Duodenal mucosa (tissue), 2 donors: ENCODE data around the gene IL11RA.
A peak's percentile ranks its signal among the peaks of the same experiment; 100 is the strongest.
"Not testable (repeated sequence)": the region's sequence is repeated elsewhere in the genome, so short reads cannot be mapped to it uniquely, and the experiment has no call there.

ENCODE experiments used
- H3K27ac ChIP-seq: one replicate; pipeline ENCODE4 v1.7.0; 2013; ENCODE audit warnings: low read depth, low read length
- H3K27me3 ChIP-seq, 2 donors: one replicate each; pipeline ENCODE4 v1.7.0; 2013; ENCODE audit warnings: low read length in 2 of 2, control low read depth in 1 of 2; ENCODE audit not compliant: insufficient read depth in 2 of 2, control insufficient read depth in 1 of 2
- H3K36me3 ChIP-seq, 2 donors: one replicate each; pipeline ENCODE4 v1.7.0; 2013; ENCODE audit warnings: low read length in 2 of 2, control low read depth in 1 of 2; ENCODE audit not compliant: insufficient read depth in 2 of 2, control insufficient read depth in 1 of 2
- H3K4me1 ChIP-seq, 2 donors: one replicate each; pipeline ENCODE4 v1.7.0; 2013; ENCODE audit warnings: low read length in 2 of 2, control low read depth in 1 of 2; ENCODE audit not compliant: insufficient read depth in 2 of 2, control insufficient read depth in 1 of 2
- H3K4me3 ChIP-seq, 2 donors: one replicate each; pipeline ENCODE4 v1.7.0; 2013; ENCODE audit warnings: low read length in 2 of 2, low read depth in 1 of 2
- H3K9ac ChIP-seq, 2 donors: one replicate each; pipeline ENCODE4 v1.7.0; 2013; ENCODE audit warnings: low read length in 2 of 2, low read depth in 1 of 2
- H3K9me3 ChIP-seq, 2 donors: one replicate each; pipeline ENCODE4 v1.7.0; 2013; ENCODE audit warnings: low read length in 2 of 2, control low read depth in 1 of 2; ENCODE audit not compliant: control insufficient read depth in 1 of 2

Gene IL11RA

GRCh38 chr9:34630402-34631154, 21.4 kb upstream of the IL11RA start:
- Histone ChIP-seq H3K9me3 (no peaks in the 10 kb centered on the region), H3K9ac (no peak overlapping the region), H3K4me3 (peak overlapping the region in 1 of 2 donors; percentile 23), H3K27me3 (peaks cover 36 to 39% of the 10 kb centered on the region in 2 donors), H3K36me3 (peaks cover 4 to 11% of the 10 kb centered on the region in 2 donors), H3K27ac (no peak overlapping the region), H3K4me1 (peaks cover 19 to 21% of the 10 kb centered on the region in 2 donors)

- Histone ChIP-seq H3K27ac (no peak overlapping the region), H3K27me3 (peaks cover 10 to 15% of the 10 kb centered on the region in 2 donors), H3K9ac (no peak overlapping the region), H3K4me1 (peaks cover 30 to 41% of the 10 kb centered on the region in 2 donors), H3K36me3 (peaks cover 4 to 15% of the 10 kb centered on the region in 2 donors), H3K9me3 (no peaks in the 10 kb centered on the region), H3K4me3 (no peak overlapping the region)
Measured at GRCh38 chr9:34633166-34633565, 18.8 kb upstream of the IL11RA start.

- no peak overlapping the region for H3K9ac ChIP-seq
- no peak overlapping the region for H3K27ac ChIP-seq
- peaks cover 4 to 15% of the 10 kb centered on the region in 2 donors for H3K36me3 ChIP-seq
Measured at GRCh38 chr9:34633851-34634550, 18.0 kb upstream of the IL11RA start.

GRCh38 chr9:34634551-34635248, 17.3 kb upstream of the IL11RA start:
- Histone ChIP-seq H3K36me3 (peaks cover 4 to 15% of the 10 kb centered on the region in 2 donors), H3K9ac (no peak overlapping the region), H3K4me1 (peaks cover 32 to 39% of the 10 kb centered on the region in 2 donors), H3K4me3 (no peak overlapping the region), H3K27ac (no peak overlapping the region), H3K27me3 (peaks cover 0 to 3% of the 10 kb centered on the region in 2 donors), H3K9me3 (no peaks in the 10 kb centered on the region)

More at GRCh38 chr9:34633851-34634550, 18.0 kb upstream of the IL11RA start:
- no peaks in the 10 kb centered on the region for H3K9me3 ChIP-seq
- peaks cover 32 to 44% of the 10 kb centered on the region in 2 donors for H3K4me1 ChIP-seq
- H3K4me3 ChIP-seq, result no peak overlapping the region
- H3K27me3 ChIP-seq, result peaks cover 5 to 9% of the 10 kb centered on the region in 2 donors

GRCh38 chr9:34635556-34635955, 16.4 kb upstream of the IL11RA start:
- Histone ChIP-seq H3K36me3 (peaks cover 4 to 15% of the 10 kb centered on the region in 2 donors), H3K27ac (no peak overlapping the region), H3K4me3 (no peak overlapping the region), H3K9me3 (no peaks in the 10 kb centered on the region), H3K4me1 (peaks cover 26 to 32% of the 10 kb centered on the region in 2 donors), H3K27me3 (peaks cover 0 to 3% of the 10 kb centered on the region in 2 donors), H3K9ac (peak overlapping the region in 1 of 2 donors; percentile 10)

- H3K27ac ChIP-seq, result peak overlapping the region; percentile 72
- H3K4me1 ChIP-seq, result peaks cover 21 to 31% of the 10 kb centered on the region in 2 donors
- H3K27me3 ChIP-seq, result no peaks in the 10 kb centered on the region
- H3K9me3 ChIP-seq, result no peaks in the 10 kb centered on the region
- H3K9ac ChIP-seq, result peak overlapping the region; percentile 89 to 94
- H3K36me3 ChIP-seq, result peaks cover 4 to 15% of the 10 kb centered on the region in 2 donors
- peak overlapping the region; percentile 76 to 90 for H3K4me3 ChIP-seq
Measured at GRCh38 chr9:34636791-34637355, 15.1 kb upstream of the IL11RA start.

- Histone ChIP-seq H3K9ac (peak within 1 kb of the TSS; percentile 89 to 94), H3K36me3 (peaks cover 4 to 15% of the 10 kb centered on the region in 2 donors), H3K27me3 (no peaks in the 10 kb centered on the region), H3K4me1 (peaks cover 21 to 31% of the 10 kb centered on the region in 2 donors), H3K9me3 (no peaks in the 10 kb centered on the region), H3K27ac (peak within 1 kb of the TSS; percentile 72), H3K4me3 (peak within 1 kb of the TSS; percentile 76 to 90)
Measured at GRCh38 chr9:34637356-34638137, 14.4 kb upstream of the IL11RA start, which contains the start of gene SIGMAR1. Gene SIGMAR1, minus strand, starts transcription at chr9:34637787. Its CDS starts 90 bp downstream, at chr9:34637697.

GRCh38 chr9:34638138-34638445, 13.9 kb upstream of the IL11RA start:
- H3K9me3 ChIP-seq, result no peaks in the 10 kb centered on the region
- no peaks in the 10 kb centered on the region for H3K27me3 ChIP-seq
- peak overlapping the region; percentile 72 for H3K27ac ChIP-seq
- H3K4me3 ChIP-seq, result peak overlapping the region; percentile 76 to 90
- H3K9ac ChIP-seq, result peak overlapping the region; percentile 89 to 94
- H3K36me3 ChIP-seq, result peaks cover 4 to 15% of the 10 kb centered on the region in 2 donors
- H3K4me1 ChIP-seq, result peaks cover 21 to 31% of the 10 kb centered on the region in 2 donors

- Histone ChIP-seq H3K36me3 (peaks cover 4 to 15% of the 10 kb centered on the region in 2 donors), H3K4me1 (peaks cover 18 to 31% of the 10 kb centered on the region in 2 donors)
- H3K4me3 ChIP-seq, H3K27ac ChIP-seq, H3K9me3 ChIP-seq, H3K27me3 ChIP-seq, H3K9ac ChIP-seq: not testable (repeated sequence)
Measured at GRCh38 chr9:34639322-34639721, 12.7 kb upstream of the IL11RA start.
